Vagina (tissue), 2 donors: ENCODE data around the gene FUBP3. TPM values are rescaled to one million over a fixed set of nuclear protein-coding genes. Genes with fewer than 3 reads are reported as not detected.

Experiments used
- DNase-seq, 2 donors: peaks; one replicate each; pipeline ENCODE4 v3.0.0-alpha.2; 2017; ENCODE audit errors: extremely low spot score in 2 of 2
- H3K27ac ChIP-seq: fragments of 200-600 bp; sonication (generic); one replicate; pipeline ENCODE4 v1.5.1; 2019
- H3K27me3 ChIP-seq: fragments of 200-600 bp; sonication (generic); one replicate; pipeline ENCODE4 v1.5.1; 2019
- H3K36me3 ChIP-seq, 2 donors: fragments of 200-600 bp; sonication (generic); one replicate each; pipeline ENCODE4 v1.5.1; 2017 to 2019
- H3K4me1 ChIP-seq: fragments of 200-600 bp; sonication (generic); one replicate; pipeline ENCODE4 v1.5.1; 2019
- H3K4me3 ChIP-seq, 2 donors: fragments of 200-600 bp; sonication (generic); 1 replicate in 1 of 2; 2 replicates in 1 of 2; pipeline ENCODE4 v1.5.1; 2016 to 2019
- H3K9me3 ChIP-seq: fragments of 200-600 bp; sonication (generic); one replicate; pipeline ENCODE4 v1.5.1; 2019
- POLR2A ChIP-seq, 2 donors: fragments of 450-650 bp; IDR thresholded peaks; one replicate each; pipeline ENCODE4 v1.6.1; 2017; ENCODE audit warnings: antibody characterized with exemption in 2 of 2, mild to moderate bottlenecking in 2 of 2, moderate library complexity in 2 of 2
- POLR2AphosphoS5 ChIP-seq, 2 donors: sonication (generic); formaldehyde crosslinking; IDR thresholded peaks; one replicate each; pipeline ENCODE4 v1.9.0; 2017; ENCODE audit warnings: antibody characterized with exemption in 2 of 2, mild to moderate bottlenecking in 2 of 2, low read depth in 1 of 2; ENCODE audit not compliant: insufficient read depth in 1 of 2
- intact Hi-C: fragments of 100-400 bp; cut with DNase I; formaldehyde crosslinking; loops from one replicate; pipeline ENCODE4 v1.15.1; 2023
- total RNA-seq: library from RNA; depleted of rRNA; stranded (reverse); fragments of >200 nt; gene quantifications from one replicate; pipeline ENCODE4 v1.2.3, GENCODE V29; 2016
- TF ChIP-seq, protein P1 (sequence below), 3 experiments: fragments of 450-650 bp in 2 of 3; fragments of 200-600 bp in 1 of 3; sonication (generic) in 1 of 3; IDR thresholded peaks; one replicate each; pipeline ENCODE4 v1.5.1; 2017 to 2019; ENCODE audit warnings: antibody characterized with exemption in 3 of 3, mild to moderate bottlenecking in 2 of 3, moderate library complexity in 2 of 3

The FUBP3 gene
- total RNA-seq, 1 donor from 2014 or later = 33.6 TPM

- no peak for DNase-seq
- intact Hi-C loops = loop anchor here (2.0 kb wide), 1 partner anchor 43 kb away; no protein-coding TSS in a partner anchor
- no peaks in the 10 kb centered on the region for H3K4me1 ChIP-seq
Measured at GRCh38 chr9:130629443-130630070, 50.2 kb downstream of the FUBP3 start.

DNA sequence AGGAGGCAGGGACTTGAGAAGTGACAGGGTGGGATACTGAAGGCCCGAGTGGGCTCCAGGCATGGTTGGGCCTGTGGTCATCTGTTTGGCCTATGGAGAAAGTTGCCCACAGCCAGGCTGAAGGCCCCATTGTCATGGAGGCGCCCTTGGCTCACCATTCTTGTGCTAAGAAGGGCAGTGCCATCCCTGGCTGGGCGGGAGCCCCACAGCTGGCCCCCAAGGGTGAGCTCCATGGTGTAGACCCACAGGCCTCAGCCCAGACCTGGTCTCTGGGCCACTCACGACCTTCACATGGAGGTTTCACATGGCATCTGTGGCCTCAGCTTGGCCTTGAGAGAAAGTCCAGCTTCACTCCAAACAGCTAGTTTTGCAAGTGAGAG is 50.7 kb downstream of the FUBP3 start:
- Histone ChIP-seq H3K27ac (no peak overlapping the region), H3K4me3 (no peak overlapping the region), H3K9me3 (no peaks in the 10 kb centered on the region), H3K27me3 (no peaks in the 10 kb centered on the region), H3K36me3 (peaks cover 0 to 99% of the 10 kb centered on the region in 2 donors), H3K4me1 (no peaks in the 10 kb centered on the region)
- no peak for DNase-seq
- TF ChIP-seq POLR2A (IDR thresholded peaks at IDR 0.05) (no peak), POLR2AphosphoS5 (IDR thresholded peaks at IDR 0.05; ENCODE audit: insufficient read depth in 1 of 2, low read depth in 1 of 2) (no peak)
- TF ChIP-seq, protein P1, sequence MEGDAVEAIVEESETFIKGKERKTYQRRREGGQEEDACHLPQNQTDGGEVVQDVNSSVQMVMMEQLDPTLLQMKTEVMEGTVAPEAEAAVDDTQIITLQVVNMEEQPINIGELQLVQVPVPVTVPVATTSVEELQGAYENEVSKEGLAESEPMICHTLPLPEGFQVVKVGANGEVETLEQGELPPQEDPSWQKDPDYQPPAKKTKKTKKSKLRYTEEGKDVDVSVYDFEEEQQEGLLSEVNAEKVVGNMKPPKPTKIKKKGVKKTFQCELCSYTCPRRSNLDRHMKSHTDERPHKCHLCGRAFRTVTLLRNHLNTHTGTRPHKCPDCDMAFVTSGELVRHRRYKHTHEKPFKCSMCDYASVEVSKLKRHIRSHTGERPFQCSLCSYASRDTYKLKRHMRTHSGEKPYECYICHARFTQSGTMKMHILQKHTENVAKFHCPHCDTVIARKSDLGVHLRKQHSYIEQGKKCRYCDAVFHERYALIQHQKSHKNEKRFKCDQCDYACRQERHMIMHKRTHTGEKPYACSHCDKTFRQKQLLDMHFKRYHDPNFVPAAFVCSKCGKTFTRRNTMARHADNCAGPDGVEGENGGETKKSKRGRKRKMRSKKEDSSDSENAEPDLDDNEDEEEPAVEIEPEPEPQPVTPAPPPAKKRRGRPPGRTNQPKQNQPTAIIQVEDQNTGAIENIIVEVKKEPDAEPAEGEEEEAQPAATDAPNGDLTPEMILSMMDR (IDR thresholded peaks at IDR 0.05) = no peak
- intact Hi-C loops = no loop called here

More at GRCh38 chr9:130629443-130630070, 50.2 kb downstream of the FUBP3 start:
- TF ChIP-seq POLR2A (IDR thresholded peaks at IDR 0.05) = no peak
- no peak for TF ChIP-seq POLR2AphosphoS5 (IDR thresholded peaks at IDR 0.05; ENCODE audit: insufficient read depth in 1 of 2, low read depth in 1 of 2)
- TF ChIP-seq, protein P1 (IDR thresholded peaks at IDR 0.05) = no peak
- Histone ChIP-seq H3K27ac (no peak overlapping the region), H3K9me3 (no peaks in the 10 kb centered on the region), H3K4me3 (no peak overlapping the region), H3K36me3 (peaks cover 0 to 99% of the 10 kb centered on the region in 2 donors), H3K27me3 (no peaks in the 10 kb centered on the region)

DNA sequence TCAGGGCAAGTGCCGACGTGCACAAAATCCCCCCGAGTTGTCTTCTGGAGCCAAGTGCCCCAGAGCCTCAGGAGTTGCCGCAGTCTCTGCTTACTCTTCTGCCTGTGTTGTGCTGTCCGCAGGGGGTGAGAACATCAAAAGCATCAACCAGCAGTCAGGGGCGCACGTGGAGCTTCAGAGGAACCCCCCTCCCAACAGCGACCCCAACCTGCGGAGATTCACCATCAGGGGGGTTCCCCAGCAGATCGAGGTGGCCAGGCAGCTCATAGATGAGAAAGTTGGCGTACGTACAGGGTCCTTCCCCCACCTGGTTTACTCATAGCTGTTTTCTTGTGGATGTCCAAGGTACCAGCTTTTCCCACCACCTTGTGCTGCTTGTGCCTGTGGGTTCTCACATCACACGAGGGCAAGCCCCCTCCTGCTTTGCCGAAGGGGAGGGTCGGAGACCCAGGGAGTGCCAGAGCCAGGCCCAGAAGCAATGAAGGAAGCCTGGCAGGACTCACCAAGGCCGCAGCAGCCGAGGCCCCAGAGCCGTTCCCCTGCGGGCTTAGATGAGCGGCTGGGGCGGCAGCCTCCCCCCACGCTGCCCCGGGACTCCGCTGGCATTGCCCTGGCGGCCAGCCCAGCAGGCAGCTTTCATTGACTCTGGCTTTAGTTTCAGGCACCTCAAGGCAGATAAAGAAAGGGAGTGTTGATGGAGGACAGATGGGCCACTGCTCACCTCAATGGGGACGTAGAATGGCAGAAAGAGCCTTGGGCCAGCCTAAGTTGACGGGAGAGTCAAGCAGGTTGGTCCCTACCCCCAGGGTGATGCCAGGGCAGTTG is 51.3 kb downstream of the FUBP3 start:
- Histone ChIP-seq H3K36me3 (peaks cover 0 to 99% of the 10 kb centered on the region in 2 donors), H3K4me3 (no peak overlapping the region), H3K27me3 (no peaks in the 10 kb centered on the region), H3K27ac (no peak overlapping the region), H3K4me1 (no peaks in the 10 kb centered on the region), H3K9me3 (no peaks in the 10 kb centered on the region)
- no peak for DNase-seq
- no peak for TF ChIP-seq POLR2A (IDR thresholded peaks at IDR 0.05)
- intact Hi-C loops = no loop called here

DNA sequence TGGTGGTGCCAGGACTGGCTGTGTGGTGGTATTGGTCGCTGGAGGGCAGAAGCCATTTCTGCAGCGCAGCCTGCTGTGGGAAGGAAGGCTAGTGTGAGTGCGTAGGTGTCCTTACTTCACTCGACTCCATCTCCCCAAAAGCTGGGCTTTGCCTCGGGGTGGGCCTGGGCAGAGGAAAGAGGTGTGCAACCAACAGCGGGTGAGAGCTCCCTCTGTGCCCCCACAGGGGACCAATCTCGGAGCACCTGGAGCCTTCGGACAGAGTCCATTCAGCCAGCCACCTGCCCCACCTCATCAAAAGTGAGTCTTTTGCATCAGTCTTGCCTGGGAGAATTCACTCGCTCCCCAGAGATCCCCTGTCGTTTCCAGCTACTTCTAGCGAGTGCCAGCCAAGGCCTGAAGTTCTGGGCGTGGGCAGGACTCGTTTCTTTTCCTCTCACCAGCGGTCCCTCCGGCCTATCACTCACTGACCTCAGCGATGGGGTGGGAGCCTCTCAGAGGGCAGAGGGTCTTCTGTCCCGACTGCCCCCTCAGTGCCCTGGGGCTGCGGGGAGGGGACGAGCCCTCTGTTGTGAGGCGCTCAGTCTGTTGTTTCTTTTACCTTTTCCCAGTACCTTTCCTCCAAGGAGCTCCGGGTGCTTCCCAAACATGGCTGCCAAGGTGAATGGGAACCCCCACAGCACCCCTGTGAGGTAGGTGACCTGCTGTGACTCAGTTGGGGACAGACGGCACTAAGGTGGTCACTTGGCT is 52.1 kb downstream of the FUBP3 start:
- intact Hi-C loops = no loop called here
- no peaks in the 10 kb centered on the region for H3K4me1 ChIP-seq

More for the DNA sequence above, 52.1 kb downstream of the FUBP3 start:
- DNase-seq = no peak
- H3K27ac ChIP-seq = no peak overlapping the region
- peaks cover 0 to 99% of the 10 kb centered on the region in 2 donors for H3K36me3 ChIP-seq
- no peaks in the 10 kb centered on the region for H3K27me3 ChIP-seq
- no peak overlapping the region for H3K4me3 ChIP-seq
- no peak for TF ChIP-seq POLR2AphosphoS5 (IDR thresholded peaks at IDR 0.05; ENCODE audit: insufficient read depth in 1 of 2, low read depth in 1 of 2)
- TF ChIP-seq, protein P1 (IDR thresholded peaks at IDR 0.05) = no peak
- no peak for TF ChIP-seq POLR2A (IDR thresholded peaks at IDR 0.05)
- no peaks in the 10 kb centered on the region for H3K9me3 ChIP-seq
